ENCODE measurements around the gene EPAS1.

DNA sequence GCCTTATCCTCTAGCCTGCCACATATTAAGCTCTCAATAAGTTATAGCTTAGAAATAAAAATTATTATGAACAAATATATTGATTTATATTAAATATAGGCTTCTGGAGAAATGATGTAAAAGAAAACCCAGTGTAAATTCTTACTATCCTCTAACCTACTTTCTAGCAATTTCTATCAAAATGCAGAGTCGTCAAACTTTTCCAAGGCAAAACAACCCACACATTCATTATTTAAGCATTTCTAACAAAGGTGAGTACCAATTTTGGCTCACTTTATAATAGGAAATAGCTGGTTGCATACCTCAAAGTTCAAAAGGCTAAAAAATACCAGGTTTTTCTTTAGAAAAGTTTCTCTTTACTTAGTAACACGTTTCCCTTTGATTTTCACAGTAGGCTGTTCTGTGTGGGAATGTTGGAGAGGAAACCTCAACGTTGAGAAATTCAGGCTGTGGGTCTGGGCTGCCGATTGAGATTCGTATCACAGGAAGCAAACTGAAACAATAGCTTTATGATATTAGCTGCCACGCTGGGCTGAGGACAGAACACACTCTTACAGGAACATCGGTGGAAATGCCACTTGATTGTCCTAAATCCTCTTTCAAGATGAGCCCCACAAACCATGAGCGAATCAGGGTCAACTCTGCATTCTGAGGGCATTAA, 53.0 kb downstream of the EPAS1 start:
- TF ChIP-seq, protein P1, sequence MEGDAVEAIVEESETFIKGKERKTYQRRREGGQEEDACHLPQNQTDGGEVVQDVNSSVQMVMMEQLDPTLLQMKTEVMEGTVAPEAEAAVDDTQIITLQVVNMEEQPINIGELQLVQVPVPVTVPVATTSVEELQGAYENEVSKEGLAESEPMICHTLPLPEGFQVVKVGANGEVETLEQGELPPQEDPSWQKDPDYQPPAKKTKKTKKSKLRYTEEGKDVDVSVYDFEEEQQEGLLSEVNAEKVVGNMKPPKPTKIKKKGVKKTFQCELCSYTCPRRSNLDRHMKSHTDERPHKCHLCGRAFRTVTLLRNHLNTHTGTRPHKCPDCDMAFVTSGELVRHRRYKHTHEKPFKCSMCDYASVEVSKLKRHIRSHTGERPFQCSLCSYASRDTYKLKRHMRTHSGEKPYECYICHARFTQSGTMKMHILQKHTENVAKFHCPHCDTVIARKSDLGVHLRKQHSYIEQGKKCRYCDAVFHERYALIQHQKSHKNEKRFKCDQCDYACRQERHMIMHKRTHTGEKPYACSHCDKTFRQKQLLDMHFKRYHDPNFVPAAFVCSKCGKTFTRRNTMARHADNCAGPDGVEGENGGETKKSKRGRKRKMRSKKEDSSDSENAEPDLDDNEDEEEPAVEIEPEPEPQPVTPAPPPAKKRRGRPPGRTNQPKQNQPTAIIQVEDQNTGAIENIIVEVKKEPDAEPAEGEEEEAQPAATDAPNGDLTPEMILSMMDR (IDR thresholded peaks at IDR 0.05; ENCODE audit: low read length) = no peak
- TF ChIP-seq EZH2 (optimal IDR thresholded peaks at IDR 0.05; ENCODE audit: low read depth, low read length) = no peak

Data from MM.1S (cell line).